ENCODE results near the gene FNDC8. TPM values are rescaled to one million over a fixed set of nuclear protein-coding genes. Genes with fewer than 3 reads are reported as not detected.

Gene FNDC8
- total RNA-seq, 1 experiment from 2014 or later = not detected

GRCh38 chr17:35094902-35095301 is 26.5 kb upstream of the FNDC8 start:
- Histone ChIP-seq H3K27me3 (replicated peaks; ENCODE audit: insufficient read depth, low read depth, low read length, poor library complexity) (no peaks in the 10 kb centered on the region), H3K9me3 (ENCODE audit: low read depth, low read length, poor library complexity, severe bottlenecking) (no peaks in the 10 kb centered on the region), H3K4me1 (ENCODE audit: insufficient read depth, low read length, poor library complexity, severe bottlenecking) (no peaks in the 10 kb centered on the region), H3K4me3 (ENCODE audit: low read depth, low read length, poor library complexity, severe bottlenecking) (no peak overlapping the region), H3K27ac (ENCODE audit: low read depth, low read length, poor library complexity, severe bottlenecking) (no peak overlapping the region), H3K36me3 (ENCODE audit: insufficient read depth, low read length, poor library complexity, severe bottlenecking) (no peaks in the 10 kb centered on the region)
- peak; percentile 30 for DNase-seq (ENCODE audit: low spot score)
- intact Hi-C loops (cut with micrococcal nuclease; ENCODE audit: unreplicated experiment) = no loop called here
- TF ChIP-seq EZH2 (IDR thresholded peaks at IDR 0.05; ENCODE audit: borderline replicate concordance, low read depth, low read length, poor library complexity, severe bottlenecking) (no peak), CTCF (conservative IDR thresholded peaks at IDR 0.05; ENCODE audit: low read depth, low read length) (no peak)
- ChIA-PET POLR2A (ENCODE audit: low non-redundant PET) (no interaction called here), CTCF (no interaction called here)
- BruUV-seq (replicated peaks) = no TSS peak

- Histone ChIP-seq H3K9me3 (ENCODE audit: low read depth, low read length, poor library complexity, severe bottlenecking) (no peaks in the 10 kb centered on the region), H3K4me1 (ENCODE audit: insufficient read depth, low read length, poor library complexity, severe bottlenecking) (no peaks in the 10 kb centered on the region), H3K27ac (ENCODE audit: low read depth, low read length, poor library complexity, severe bottlenecking) (no peak overlapping the region), H3K27me3 (replicated peaks; ENCODE audit: insufficient read depth, low read depth, low read length, poor library complexity) (no peaks in the 10 kb centered on the region), H3K36me3 (ENCODE audit: insufficient read depth, low read length, poor library complexity, severe bottlenecking) (no peaks in the 10 kb centered on the region), H3K4me3 (ENCODE audit: low read depth, low read length, poor library complexity, severe bottlenecking) (no peak overlapping the region)
- no peak for DNase-seq (ENCODE audit: low spot score)
- TF ChIP-seq CTCF (conservative IDR thresholded peaks at IDR 0.05; ENCODE audit: low read depth, low read length) = no peak
- TF ChIP-seq EZH2 (IDR thresholded peaks at IDR 0.05; ENCODE audit: borderline replicate concordance, low read depth, low read length, poor library complexity, severe bottlenecking) = no peak
- no TSS peak for BruUV-seq (replicated peaks)
- POLR2A ChIA-PET (ENCODE audit: low non-redundant PET) = no interaction called here
- intact Hi-C loops (cut with micrococcal nuclease; ENCODE audit: unreplicated experiment) = no loop called here
- CTCF ChIA-PET = no interaction called here
Observed at GRCh38 chr17:35095741-35096140, 25.7 kb upstream of the FNDC8 start.

GRCh38 chr17:35097776-35098175 is 23.6 kb upstream of the FNDC8 start:
- CTCF ChIA-PET = no interaction called here
- POLR2A ChIA-PET (ENCODE audit: low non-redundant PET) = interaction anchor here (0.6 kb wide), 1 partner anchor 53 kb away, joined by 3 read pairs; no protein-coding TSS in a partner anchor
- no TSS peak for BruUV-seq (replicated peaks)

More at GRCh38 chr17:35097776-35098175, 23.6 kb upstream of the FNDC8 start:
- no peaks in the 10 kb centered on the region for H3K9me3 ChIP-seq (ENCODE audit: low read depth, low read length, poor library complexity, severe bottlenecking)
- H3K4me3 ChIP-seq (ENCODE audit: low read depth, low read length, poor library complexity, severe bottlenecking) = no peak overlapping the region
- no peak overlapping the region for H3K27ac ChIP-seq (ENCODE audit: low read depth, low read length, poor library complexity, severe bottlenecking)
- intact Hi-C loops (cut with micrococcal nuclease; ENCODE audit: unreplicated experiment) = no loop called here
- H3K4me1 ChIP-seq (ENCODE audit: insufficient read depth, low read length, poor library complexity, severe bottlenecking) = no peaks in the 10 kb centered on the region
- DNase-seq (ENCODE audit: low spot score) = no peak
- no peak for TF ChIP-seq CTCF (conservative IDR thresholded peaks at IDR 0.05; ENCODE audit: low read depth, low read length)
- TF ChIP-seq EZH2 (IDR thresholded peaks at IDR 0.05; ENCODE audit: borderline replicate concordance, low read depth, low read length, poor library complexity, severe bottlenecking) = no peak
- no peaks in the 10 kb centered on the region for H3K27me3 ChIP-seq (replicated peaks; ENCODE audit: insufficient read depth, low read depth, low read length, poor library complexity)
- H3K36me3 ChIP-seq (ENCODE audit: insufficient read depth, low read length, poor library complexity, severe bottlenecking) = no peaks in the 10 kb centered on the region
